D341Med (cell line): ENCODE results near the gene ZNF462.

ENCODE experiments used
- DNase-seq: peaks from one replicate; pipeline ENCODE4 v3.0.0; 2012; ENCODE audit warnings: low spot score

ZNF462 gene

DNA sequence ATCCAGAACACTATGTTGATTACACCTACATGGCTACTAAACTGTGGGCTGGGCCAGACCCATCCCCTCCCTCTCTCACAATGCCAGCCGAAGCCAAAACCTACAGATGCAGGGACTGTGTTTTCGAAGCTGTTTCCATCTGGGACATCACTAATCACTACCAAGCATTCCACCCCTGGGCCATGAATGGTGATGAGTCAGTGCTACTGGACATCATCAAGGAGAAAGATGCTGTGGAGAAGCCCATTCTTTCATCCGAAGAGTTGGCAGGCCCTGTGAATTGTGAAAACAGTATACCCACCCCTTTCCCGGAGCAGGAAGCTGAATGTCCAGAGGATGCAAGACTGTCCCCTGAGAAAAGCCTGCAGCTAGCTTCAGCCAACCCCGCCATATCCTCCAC lies 65.0 kb downstream of the ZNF462 start:
- DNase-seq = no peak

DNA sequence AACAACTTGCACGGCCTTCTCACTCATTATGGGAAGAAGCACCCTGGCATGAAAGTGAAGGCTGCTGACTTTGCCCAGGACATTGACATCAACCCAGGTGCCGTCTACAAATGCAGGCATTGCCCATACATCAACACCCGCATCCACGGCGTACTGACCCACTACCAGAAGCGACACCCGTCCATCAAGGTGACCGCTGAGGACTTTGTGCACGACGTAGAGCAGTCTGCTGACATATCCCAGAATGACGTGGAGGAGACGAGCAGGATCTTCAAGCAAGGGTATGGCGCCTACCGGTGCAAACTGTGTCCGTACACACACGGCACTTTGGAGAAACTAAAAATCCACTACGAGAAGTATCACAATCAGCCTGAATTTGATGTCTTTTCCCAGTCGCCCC lies 65.4 kb downstream of the ZNF462 start:
- no peak for DNase-seq

DNA sequence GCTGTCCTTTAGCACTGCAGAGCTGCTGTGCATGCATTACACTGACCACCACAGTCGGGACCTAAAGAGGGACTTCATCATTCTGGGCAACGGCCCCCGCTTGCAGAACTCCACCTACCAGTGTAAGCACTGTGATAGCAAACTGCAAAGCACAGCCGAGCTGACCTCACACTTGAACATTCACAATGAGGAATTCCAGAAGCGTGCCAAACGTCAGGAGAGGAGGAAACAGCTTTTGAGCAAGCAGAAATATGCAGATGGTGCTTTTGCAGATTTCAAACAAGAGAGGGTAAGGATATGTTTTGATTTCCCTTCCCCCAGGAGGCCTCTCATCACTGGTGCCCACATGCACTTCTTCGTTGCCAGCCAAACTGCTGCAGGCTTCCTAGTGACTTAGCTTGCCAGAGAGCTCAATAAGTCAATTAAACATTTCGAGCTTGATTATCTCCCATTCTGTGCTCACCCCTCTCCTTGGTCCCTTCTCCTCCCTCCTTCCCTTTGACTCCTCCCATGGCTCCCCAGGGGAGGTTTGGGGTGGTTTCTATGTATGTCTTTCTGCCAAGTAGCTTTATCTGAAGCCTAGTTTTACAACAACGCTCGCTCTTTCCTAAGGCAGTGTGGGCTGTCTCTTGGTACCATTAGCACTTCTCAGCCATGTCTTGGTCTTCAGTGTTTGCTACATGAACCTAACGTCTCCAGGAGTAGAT lies 66.7 kb downstream of the ZNF462 start:
- no peak for DNase-seq

DNA sequence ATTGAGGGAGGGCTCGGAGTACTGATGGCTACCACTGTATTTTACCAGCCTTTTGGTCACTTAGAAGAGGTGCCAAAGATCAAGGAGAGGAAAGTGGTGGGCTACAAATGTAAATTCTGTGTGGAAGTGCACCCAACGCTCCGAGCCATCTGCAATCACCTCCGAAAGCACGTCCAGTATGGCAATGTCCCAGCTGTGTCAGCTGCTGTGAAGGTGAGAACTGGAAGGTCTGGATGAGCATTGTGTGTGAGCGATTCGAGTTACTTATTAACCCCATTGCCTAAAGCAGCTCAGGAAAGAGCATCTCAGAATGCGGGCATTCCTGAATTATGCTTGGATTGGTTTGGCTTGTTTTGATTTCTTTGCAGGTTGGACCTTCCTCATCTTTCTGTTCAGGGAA lies 67.5 kb downstream of the ZNF462 start:
- no peak for DNase-seq

DNA sequence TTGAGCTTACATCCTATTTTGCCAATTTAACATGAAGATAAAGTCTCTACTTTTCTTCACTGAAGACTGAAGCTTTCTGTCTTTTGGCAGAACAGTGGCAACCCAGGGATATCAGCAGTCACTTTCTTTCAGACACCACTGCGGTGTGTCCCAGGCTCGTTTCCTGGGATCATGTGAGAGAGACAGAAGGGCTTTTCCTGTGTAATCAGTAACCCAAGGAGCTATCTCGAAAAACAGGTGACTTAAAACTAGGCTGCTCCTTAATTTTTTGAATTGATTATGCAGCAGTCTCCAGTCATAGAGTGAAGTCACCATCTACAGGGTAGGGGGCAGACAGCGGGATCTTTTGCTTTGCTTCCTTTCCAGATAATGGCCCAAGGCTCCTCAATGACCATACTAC lies 68.5 kb downstream of the ZNF462 start:
- no peak for DNase-seq

DNA sequence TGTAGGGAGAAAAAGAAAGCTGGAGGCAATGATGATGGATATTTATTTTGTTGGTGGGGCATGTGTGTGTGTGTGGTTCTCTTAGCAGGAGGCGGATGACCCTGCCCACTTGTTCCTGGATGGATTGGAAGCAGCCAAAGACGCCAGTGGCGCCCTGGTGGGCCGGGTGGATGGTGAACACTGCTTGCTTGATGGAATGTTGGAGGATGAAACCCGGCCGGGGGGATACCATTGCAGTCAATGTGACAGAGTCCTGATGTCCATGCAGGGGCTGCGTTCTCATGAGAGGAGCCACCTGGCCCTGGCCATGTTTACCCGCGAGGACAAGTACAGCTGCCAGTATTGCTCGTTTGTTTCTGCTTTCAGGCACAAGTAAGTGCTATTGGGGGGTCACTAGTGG lies 69.2 kb downstream of the ZNF462 start:
- DNase-seq = no peak

DNA sequence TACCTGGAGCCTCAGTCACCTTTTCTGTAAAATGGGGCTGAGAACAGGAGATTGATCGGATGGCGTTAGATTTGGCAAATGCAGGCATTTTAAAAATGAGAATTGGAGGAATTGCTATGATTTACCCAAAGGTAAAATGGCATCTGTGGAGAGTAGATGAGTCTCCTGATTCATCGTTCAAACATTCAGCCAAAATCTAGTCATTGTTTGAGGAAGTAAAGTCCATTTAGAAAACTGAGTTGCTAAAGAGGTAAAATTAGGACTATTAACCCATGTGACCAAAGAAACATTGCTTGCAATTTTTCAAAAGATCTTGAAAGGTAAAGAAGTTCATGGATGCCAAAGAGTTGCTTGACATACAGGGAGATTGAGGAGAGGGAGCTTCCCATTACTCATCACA lies 69.7 kb downstream of the ZNF462 start:
- DNase-seq = no peak

DNA sequence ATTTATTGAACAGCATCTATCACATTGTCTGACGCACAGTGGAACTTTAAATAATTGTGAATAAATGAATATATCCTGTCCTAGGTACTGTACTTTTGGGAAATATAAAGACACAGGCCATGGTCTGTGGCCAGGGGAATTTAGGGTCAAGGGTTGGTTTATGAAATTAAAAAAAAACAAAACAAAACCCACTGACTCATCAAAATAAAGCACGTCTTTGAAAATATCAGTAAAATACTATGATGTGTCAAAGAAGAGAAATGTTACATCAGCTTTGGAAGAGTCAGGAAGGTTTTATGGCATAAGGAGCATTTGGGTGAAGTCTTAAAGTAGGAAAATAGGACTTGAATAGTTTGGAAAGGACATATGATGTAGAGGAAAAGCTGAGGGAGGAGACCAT lies 70.5 kb downstream of the ZNF462 start:
- DNase-seq = no peak

DNA sequence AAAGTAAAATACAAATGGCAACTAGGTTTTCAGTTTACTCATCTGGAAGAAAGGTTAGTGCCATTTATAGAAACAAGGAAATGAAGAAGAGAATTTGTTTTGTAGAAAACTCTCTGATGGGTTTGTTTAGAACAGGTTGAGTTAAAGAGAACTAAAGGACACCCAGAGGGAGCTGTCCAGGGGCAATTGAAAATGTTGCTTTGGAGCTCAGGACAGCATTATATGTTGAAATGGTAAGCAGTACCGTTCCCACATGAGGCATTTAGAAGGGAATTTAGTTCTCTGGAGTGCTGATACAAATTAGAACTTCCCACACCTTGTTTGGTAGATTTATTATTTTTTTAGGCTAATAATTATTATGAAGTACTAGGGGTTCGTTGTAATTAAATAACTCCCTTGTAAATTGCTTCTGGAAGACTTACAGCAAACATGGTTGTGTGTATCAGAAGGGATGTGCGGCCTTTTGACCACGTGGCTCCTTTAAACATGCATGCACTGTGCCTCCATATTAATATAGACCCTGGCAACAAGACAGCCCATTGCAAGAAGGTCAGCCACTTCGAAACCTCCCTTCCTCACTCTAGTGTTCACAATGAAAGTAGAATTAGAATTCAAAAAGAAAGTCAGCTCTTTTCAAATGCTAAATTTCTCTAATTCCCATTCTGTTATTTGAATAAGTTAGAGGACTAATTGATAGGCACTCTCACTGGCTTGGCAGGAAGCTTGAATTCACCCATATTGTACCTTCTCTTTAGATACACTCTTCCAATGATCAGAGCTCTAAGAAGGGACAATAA lies 71.7 kb downstream of the ZNF462 start:
- no peak for DNase-seq

DNA sequence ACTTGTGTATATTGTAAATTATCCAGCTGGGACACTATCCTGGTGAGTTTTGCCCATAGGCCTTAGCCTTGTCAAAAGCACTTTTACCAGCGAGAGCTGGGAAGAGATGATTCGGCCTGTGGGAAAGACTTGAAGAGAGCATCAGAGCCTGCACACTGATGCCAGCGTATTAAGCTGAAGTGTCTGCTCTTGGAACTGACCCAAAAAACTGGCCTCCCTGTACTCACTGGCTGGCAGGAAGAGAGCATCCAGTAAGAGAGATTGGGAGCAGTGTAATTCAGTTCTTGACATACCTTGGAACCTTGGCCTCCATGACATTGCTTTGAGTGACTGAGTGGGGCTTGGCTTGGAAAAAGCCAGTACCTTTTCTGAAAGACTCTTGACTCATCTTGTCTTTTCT lies 73.7 kb downstream of the ZNF462 start:
- DNase-seq = no peak

DNA sequence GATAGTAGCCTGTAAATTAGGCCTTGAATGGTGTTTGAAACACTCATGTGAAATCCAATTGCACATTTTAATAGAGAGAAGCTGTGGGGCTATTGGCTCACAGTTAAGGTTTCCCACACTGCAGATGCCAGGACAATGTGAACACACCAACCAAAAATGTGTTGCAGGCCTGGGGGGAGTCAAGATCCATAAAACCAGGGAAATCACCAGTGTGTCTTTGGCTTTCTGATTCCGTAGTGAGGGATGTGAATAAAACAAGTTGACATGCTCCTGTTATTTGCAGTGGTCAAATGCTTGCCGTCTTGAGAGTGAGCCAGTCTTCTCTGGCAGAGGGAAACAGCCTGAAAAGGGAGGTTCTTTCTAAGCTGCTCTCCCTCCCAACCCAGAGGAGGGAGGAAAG lies 79.0 kb downstream of the ZNF462 start:
- no peak for DNase-seq

DNA sequence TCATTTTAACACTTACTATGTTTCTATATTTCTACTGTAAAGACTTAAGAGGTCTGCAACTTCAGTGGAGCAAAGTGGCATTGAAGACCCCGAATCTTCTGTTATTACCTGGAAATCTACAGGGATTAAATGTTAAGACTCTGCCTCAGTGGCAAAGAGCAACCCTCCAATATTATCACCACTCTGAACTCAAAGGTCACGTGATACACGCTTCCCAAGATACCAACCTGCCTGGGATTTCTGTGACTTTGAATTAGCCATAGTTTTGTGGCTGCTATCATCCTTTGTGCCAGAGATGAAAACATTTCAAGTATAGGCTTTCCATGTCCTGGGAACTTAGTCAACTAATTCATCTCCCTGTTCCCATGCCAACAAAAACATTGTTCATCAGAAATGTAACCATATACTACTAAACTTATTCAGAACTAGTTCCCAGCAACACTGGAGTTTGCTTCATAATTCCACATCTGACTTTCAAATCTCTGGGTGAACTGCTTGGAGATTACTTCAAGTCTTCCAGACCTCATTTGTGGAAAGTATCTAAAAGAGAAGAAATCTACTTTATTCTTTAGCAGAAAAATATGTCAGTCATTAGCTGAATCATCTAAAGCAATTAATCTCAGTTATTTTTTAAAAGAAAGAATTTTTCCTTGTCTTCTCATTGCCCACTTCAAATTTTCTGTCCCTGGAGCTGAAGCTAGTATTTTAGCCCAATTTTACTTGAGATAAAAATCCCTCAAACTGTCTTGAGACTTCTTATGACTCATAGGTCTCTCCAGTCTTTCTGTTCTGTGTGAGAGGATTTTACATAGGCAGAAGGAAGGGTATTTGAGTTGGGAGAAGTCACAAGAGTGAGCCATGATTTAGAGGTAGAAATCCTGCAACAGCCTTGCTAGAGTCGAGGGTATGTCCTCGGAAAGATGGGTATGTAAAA lies 83.0 kb downstream of the ZNF462 start:
- DNase-seq = no peak

DNA sequence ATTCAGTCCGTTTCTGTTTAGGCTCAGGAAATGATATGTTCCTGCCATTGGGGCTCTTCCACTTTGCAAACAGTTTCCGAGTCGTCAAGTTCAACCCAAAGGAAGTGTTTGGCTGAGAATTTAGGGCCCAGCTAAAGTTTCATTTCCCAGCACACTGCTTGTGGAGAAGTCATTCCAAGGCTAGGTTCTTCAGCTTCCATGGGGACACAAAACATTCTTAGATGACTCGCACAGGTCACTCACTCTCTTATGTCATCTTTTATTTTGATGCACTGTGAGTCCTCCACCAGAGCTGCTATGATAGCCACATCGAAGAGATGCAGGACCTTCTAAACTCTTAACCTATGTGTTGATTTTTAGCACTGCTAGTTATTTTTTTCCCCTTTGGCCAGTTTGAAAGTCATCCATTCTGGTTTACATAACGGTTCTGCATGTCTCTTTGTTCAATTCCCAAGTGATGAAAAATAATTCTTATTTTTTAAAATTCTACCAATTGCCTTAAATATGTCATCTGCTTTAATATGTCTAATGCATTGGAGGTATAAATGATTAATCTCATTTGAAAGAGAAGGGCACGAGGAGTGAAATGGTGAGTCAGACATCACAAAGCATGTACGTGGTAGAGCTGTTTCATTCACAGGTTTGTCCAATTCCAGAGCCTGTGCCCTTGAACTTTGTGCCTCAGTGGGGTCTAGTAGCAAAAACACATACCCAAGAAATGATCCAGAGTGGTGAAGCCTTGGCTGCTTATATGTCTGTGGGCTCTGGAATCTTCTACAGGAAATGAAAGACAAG lies 84.3 kb downstream of the ZNF462 start:
- no peak for DNase-seq

DNA sequence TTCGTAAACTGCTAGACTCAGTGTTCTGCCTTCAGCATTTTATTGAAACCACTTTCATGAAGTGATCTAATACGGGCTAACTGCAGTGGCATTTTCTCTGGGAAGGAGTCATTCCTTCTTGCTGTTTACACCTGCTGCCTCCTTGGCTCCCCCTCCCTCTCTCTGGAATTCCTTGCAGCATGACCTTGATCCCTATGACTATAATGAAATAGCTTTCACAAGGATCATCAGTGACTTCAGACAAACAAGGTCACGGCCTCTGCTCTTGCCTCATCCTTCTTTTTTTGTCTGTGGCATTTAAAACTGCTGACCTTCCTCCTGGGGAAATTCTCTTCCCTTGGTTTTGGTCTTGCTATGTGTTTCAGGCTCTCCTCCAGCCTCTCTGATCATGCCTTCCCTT lies 90.2 kb downstream of the ZNF462 start:
- DNase-seq = no peak

DNA sequence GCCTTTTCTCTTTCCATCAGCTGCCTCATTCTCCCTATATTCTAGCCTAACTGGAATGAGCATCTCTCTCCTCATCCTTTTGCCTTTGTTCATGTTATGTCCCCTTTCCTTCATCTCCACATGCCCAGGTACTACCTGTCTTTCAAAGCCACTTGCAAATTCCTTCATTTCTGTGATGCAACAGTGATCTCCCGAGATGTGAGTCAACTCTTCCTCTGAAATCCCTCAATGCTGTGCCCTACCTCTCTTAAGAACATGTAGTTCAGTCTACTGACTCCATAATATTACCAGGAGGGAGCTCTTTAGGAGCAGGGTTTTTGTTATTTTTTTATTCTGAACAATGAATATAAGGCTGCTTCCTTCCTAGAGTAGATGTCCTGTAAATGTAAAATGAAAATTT lies 91.6 kb downstream of the ZNF462 start:
- no peak for DNase-seq

DNA sequence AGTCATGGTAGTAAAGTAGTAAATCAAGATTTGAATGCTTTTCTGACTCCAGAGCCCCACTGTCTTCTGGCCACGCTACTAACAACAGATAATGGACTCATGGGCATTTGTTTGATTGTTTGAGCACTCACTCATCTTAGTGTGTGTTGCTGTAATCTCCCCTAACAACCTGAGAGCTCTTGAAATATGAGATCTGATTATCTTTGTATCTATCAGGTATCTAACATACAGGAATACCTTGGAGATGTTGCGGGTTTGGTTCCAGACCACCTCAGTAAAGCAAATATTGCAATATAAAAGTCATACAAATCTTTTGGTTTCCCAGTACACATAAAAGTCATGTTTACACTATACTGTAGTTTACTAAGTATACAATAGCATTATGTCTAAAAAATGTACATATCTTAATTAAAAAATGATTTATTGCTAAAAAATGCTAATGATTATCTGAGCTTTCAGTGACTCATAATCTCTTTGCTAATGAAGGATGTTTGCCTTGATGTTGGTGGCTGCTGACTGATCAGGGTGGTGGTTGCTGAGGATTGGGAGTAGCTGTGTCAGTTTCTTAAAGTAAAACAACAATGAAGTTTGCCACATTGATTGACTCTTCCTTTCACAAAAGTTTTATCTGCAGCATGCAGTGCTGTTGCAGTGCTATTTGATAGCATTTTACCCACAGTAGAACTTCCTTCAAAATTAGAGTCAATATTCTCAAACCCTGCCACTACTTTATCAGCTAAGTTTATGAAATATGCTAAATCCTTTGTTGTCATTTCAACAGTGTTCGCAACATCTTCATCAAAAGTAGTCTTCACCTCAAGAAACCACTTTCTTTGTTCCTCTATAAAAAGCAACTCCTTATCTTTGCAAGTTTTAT lies 92.2 kb downstream of the ZNF462 start:
- DNase-seq = no peak

DNA sequence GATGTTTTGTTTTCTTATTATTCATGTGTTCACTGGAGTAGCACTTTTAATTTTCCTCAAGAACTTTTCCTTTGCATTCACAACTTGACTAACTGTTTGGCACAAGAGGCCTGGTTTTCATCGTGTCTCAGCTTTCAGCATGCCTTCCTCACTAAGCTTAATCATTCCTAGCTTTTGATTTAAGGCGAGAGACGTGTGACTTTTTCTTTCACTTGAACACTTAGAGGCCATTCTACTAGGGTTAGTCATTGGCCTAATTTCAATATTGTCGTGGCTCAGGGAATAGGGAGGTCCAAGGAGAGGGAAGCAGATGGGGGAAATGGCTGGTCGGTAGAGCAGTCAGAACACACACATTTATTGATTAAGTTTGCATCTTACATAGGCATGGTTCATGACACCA lies 94.0 kb downstream of the ZNF462 start:
- no peak for DNase-seq

DNA sequence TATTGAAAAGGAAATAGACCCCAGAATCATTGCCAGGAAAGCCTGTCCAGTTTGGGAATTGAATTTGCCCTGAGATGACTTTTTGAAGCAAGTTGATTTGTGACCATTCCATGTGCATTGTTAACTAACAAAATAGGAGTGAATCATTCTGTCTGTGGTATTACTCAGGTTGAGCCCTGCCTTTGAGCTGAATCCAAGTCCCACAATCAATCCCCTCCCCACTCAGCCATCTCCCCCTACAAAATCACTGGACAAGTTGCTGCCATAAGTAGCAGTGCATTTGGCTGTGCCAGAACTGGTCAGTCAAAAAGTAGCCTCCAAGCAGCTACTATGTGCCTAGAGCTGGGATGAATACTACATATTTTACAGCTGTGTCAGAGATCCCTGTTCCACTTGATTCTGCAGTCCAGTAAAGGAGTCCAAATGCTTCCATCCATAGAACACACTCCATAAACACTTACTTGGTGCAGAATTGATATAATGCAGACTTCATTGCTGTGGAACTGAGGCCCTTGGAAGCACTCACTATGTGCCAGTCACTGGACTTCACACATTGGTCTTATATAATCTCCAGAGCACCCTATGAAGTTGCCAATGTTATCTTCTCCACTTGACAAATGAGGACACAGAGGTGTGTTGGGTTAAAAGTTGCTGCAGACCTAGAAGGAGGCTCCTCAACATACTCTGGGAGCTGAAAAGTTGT lies 96.1 kb downstream of the ZNF462 start:
- DNase-seq = no peak

DNA sequence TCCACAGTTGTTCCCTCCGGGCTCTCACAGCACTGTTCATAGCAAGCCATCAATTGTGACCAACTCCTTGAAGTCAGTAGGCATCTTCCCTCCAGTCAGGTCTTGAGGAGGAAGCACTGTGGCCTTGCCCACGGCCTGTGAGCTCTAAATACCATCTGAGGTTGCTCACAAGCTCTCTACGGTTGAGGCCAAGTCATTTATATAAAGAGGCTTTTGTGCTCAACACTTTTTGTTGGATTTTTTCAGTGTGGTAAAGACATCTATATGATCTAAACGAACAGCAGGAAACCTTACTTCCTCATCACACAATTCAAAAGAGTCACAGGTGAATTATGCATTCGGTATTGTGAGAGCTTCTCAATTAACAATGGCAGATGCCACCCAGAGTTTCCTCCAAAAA lies 97.3 kb downstream of the ZNF462 start:
- no peak for DNase-seq

DNA sequence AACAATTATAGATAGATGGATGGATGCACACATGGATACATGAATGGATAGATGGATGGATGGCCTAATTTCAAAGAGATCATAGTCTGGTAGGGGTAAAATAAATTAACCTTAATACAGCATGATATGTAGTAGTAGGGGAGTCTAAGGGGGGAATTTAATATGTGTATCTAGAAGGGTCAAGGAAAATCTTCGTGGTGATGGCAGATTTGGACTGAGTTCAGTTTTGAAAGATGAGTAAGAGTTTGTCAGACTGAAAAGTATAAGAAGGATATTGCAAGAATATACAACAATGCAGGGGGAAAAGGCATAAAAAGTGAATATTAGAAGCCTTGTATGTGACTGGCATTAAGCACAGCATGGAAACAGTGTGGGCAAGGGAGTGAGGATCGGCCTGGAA lies 98.7 kb downstream of the ZNF462 start:
- no peak for DNase-seq
